CD14-positive monocyte (primary cell): ENCODE data around the gene IGSF22. TPM values are rescaled to one million over a fixed set of nuclear protein-coding genes. Genes with fewer than 3 reads are reported as not detected.

Experiments used
- DNase-seq, 3 donors: peaks; one replicate each; pipeline ENCODE4 v3.0.0-alpha.2; 2011 to 2022
- H2AFZ ChIP-seq: 2 replicates; pipeline ENCODE4 v1.6.0; 2012; ENCODE audit warnings: mild to moderate bottlenecking, low read depth, low read length, inconsistent platforms; ENCODE audit not compliant: insufficient read depth, poor library complexity, severe bottlenecking
- H3K27ac ChIP-seq, 2 donors: 1 replicate in 1 of 2; 2 replicates in 1 of 2; pipeline ENCODE4 v1.5.1; 2012 to 2013; ENCODE audit warnings: low read length in 2 of 2, control low read depth in 1 of 2, inconsistent platforms in 1 of 2, low read depth in 1 of 2, mild to moderate bottlenecking in 1 of 2
- H3K27me3 ChIP-seq, 2 donors: one replicate each; pipeline versions ENCODE4 v1.6.0 to v1.6.1; 2011 to 2013; ENCODE audit warnings: low read length in 2 of 2; ENCODE audit not compliant: control insufficient read depth in 2 of 2, insufficient read depth in 2 of 2
- H3K36me3 ChIP-seq, 2 donors: replicated peaks in 1 of 2; 1 replicate in 1 of 2; 2 replicates in 1 of 2; pipeline versions ENCODE4 v1.5.1 to v1.6.1; 2012 to 2013; ENCODE audit warnings: low read length in 2 of 2, control low read depth in 1 of 2, inconsistent platforms in 1 of 2, mild to moderate bottlenecking in 1 of 2; ENCODE audit not compliant: insufficient read depth in 2 of 2, control insufficient read depth in 1 of 2
- H3K4me1 ChIP-seq, 2 donors: 1 replicate in 1 of 2; 2 replicates in 1 of 2; pipeline versions ENCODE4 v1.5.1 to v1.6.1; 2012 to 2013; ENCODE audit warnings: low read length in 2 of 2, control low read depth in 1 of 2, inconsistent platforms in 1 of 2, mild to moderate bottlenecking in 1 of 2, moderate library complexity in 1 of 2; ENCODE audit not compliant: insufficient read depth in 2 of 2, control insufficient read depth in 1 of 2
- H3K4me2 ChIP-seq: replicated peaks from 2 replicates; pipeline ENCODE3; 2012; ENCODE audit warnings: low read length, moderate library complexity, mild to moderate bottlenecking; ENCODE audit not compliant: poor library complexity, severe bottlenecking; ENCODE audit errors: extremely low read depth
- H3K4me3 ChIP-seq, 3 experiments: fragments of 200-600 bp in 1 of 3; sonication (generic) in 1 of 3; replicated peaks in 1 of 3; 1 replicate in 2 of 3; 2 replicates in 1 of 3; pipeline ENCODE4 v1.5.1; 2011 to 2013; ENCODE audit warnings: low read length in 3 of 3, mild to moderate bottlenecking in 3 of 3, control low read depth in 2 of 3, low read depth in 2 of 3, inconsistent platforms in 1 of 3, moderate library complexity in 1 of 3
- H3K79me2 ChIP-seq: 2 replicates; pipeline ENCODE4 v1.6.0; 2012; ENCODE audit warnings: mild to moderate bottlenecking, control low read depth, inconsistent platforms, low read length, moderate library complexity; ENCODE audit not compliant: insufficient read depth
- H3K9ac ChIP-seq: 2 replicates; pipeline ENCODE4 v1.6.0; 2017; ENCODE audit warnings: low read length, mild to moderate bottlenecking; ENCODE audit not compliant: insufficient read depth, poor library complexity, severe bottlenecking
- H3K9me3 ChIP-seq, 2 donors: replicated peaks in 1 of 2; 1 replicate in 1 of 2; 2 replicates in 1 of 2; pipeline versions ENCODE4 v1.5.1 to v1.6.1; 2012 to 2013; ENCODE audit warnings: low read length in 2 of 2, control low read depth in 1 of 2; ENCODE audit not compliant: control insufficient read depth in 1 of 2, insufficient read depth in 1 of 2
- H4K20me1 ChIP-seq: 2 replicates; pipeline ENCODE4 v1.6.0; 2012; ENCODE audit warnings: mild to moderate bottlenecking, low read length, control low read depth, moderate library complexity; ENCODE audit not compliant: insufficient read depth
- H3K27ac Mint-ChIP-seq, 7 donors: one replicate each; pipeline ENCODE4 v1.8.0; 2020; ENCODE audit warnings: mild to moderate bottlenecking in 7 of 7, mixed read lengths in 7 of 7, moderate library complexity in 6 of 7, inconsistent platforms in 2 of 7
- H3K27me3 Mint-ChIP-seq, 3 donors: one replicate each; pipeline ENCODE4 v1.8.0; 2021 to 2022; ENCODE audit warnings: low read depth in 3 of 3, mild to moderate bottlenecking in 3 of 3, mixed read lengths in 3 of 3, moderate library complexity in 3 of 3, inconsistent platforms in 1 of 3
- H3K36me3 Mint-ChIP-seq, 2 donors: one replicate each; pipeline ENCODE4 v1.8.0; 2020; ENCODE audit warnings: mixed read lengths in 2 of 2, inconsistent platforms in 1 of 2, mild to moderate bottlenecking in 1 of 2
- H3K4me1 Mint-ChIP-seq: one replicate; pipeline ENCODE4 v1.8.0; 2020; ENCODE audit warnings: mild to moderate bottlenecking, mixed read lengths
- H3K4me3 Mint-ChIP-seq, 2 donors: one replicate each; pipeline ENCODE4 v1.8.0; 2020; ENCODE audit warnings: mild to moderate bottlenecking in 2 of 2, mixed read lengths in 2 of 2, moderate library complexity in 1 of 2
- H3K9me3 Mint-ChIP-seq, 7 donors: one replicate each; pipeline ENCODE4 v1.8.0; 2020 to 2022; ENCODE audit warnings: mixed read lengths in 7 of 7, mild to moderate bottlenecking in 6 of 7, moderate library complexity in 6 of 7, inconsistent platforms in 2 of 7
- CTCF ChIP-seq: fragments of 200-600 bp; IDR thresholded peaks from one replicate; pipeline ENCODE4 v1.8.0; 2022; ENCODE audit warnings: antibody characterized with exemption, mild to moderate bottlenecking
- WGBS: methylation state at CpG from one replicate; pipeline ENCODE4 v1.1.5; 2013; ENCODE audit warnings: missing lambda C conversion rate; ENCODE audit not compliant: insufficient coverage; 5-methylcytosine and 5-hydroxymethylcytosine counted together
- intact Hi-C, 2 donors: fragments of 100-400 bp; cut with micrococcal nuclease; formaldehyde crosslinking; loops; one replicate each; pipeline versions ENCODE4 v1.15.0 to v1.15.1; 2023
- polyA plus RNA-seq, 3 donors: library from polyadenylated mRNA; depleted of rRNA in 1 of 3; unstranded in 2 of 3; stranded (reverse) in 1 of 3; fragments of 300-500 nt in 2 of 3; fragments of >200 nt in 1 of 3; fragmentation: Illumina TruSeq in 2 of 3; gene quantifications; 1 replicate in 2 of 3; 2 replicates in 1 of 3; pipeline ENCODE4 v1.2.3, GENCODE V29; 2012 to 2021

The IGSF22 gene
- polyA plus RNA-seq, 3 donors: not detected

DNA sequence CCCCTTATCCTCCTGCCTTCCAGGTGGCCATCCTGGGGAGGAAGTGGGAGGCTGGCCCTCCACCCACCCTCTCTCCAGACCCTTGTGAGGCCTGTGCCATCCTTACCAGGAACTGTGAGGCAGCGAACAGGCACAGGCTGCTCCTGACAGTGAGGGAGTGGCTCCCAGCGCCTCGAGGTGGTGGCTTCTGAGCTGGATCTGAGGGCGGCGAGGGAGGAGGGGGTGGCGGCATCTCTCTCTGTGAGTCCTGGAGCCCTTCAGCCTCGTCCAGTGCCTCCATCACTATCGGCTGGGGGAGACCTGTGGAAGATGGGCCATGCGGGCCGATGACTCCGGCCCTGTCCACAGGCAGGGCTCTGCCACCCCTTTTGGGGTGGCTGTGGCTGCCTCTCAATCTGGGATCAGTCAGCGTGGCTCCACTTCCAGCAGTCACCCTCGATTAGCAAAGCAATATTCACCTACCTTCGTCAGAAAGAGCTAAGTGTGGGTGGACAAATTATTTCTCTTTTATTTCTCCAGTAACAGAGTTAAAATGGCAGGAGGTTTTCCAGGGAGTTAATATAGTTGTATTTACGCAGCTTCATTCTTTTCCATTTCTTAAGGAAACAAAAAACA lies 18.0 kb upstream of the IGSF22 start:
- Mint-ChIP-seq H3K36me3 (no peaks in the 10 kb centered on the region), H3K4me3 (no peak overlapping the region), H3K9me3 (peaks cover 0 to 3% (median 0%) of the 10 kb centered on the region in 7 donors), H3K4me1 (no peaks in the 10 kb centered on the region), H3K27ac (no peak overlapping the region), H3K27me3 (peaks cover 0 to under 1% (median 0%) of the 10 kb centered on the region in 3 donors)
- intact Hi-C loops: no loop called here
- Histone ChIP-seq H3K27ac (no peak overlapping the region), H3K36me3 (no peaks in the 10 kb centered on the region), H2AFZ (no peak overlapping the region), H3K9ac (no peak overlapping the region), H3K4me1 (no peaks in the 10 kb centered on the region), H3K9me3 (no peaks in the 10 kb centered on the region), H3K4me2 (no peak overlapping the region), H3K79me2 (no peaks in the 10 kb centered on the region), H3K4me3 (no peak overlapping the region), H3K27me3 (no peaks in the 10 kb centered on the region), H4K20me1 (no peaks in the 10 kb centered on the region)
- no peak for TF ChIP-seq CTCF
- 95% methylated on average over 10 of the region's 15 CpGs for WGBS
- DNase-seq: no peak

DNA sequence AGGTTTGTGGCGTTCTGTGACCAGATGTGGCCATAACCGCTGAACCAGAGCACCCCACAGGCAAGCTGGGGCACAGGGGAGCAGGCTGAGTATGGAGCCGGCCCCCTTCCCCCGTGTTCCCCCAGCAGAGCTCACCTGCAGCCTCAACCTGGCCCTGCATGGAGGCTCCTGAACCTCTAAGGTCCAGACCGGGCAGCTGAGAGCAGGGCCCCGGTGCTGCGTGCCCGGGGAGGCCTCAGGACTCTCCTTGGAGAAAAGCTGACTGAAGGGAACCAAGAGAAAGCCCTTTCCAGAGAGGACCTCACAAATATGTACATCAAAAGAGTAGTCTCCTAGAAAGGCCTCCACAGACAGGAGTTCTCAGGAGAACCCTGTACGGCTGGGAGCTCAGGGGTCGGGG lies 17.4 kb upstream of the IGSF22 start:
- H3K27me3 Mint-ChIP-seq: peaks cover 0 to 2% (median 0%) of the 10 kb centered on the region in 3 donors
- no peak overlapping the region for H3K9ac ChIP-seq
- DNase-seq: no peak
- intact Hi-C loops: no loop called here
- no peak overlapping the region for H2AFZ ChIP-seq
- no peak overlapping the region for H3K4me3 Mint-ChIP-seq
- H3K4me2 ChIP-seq: no peak overlapping the region
- H4K20me1 ChIP-seq: no peaks in the 10 kb centered on the region
- no peaks in the 10 kb centered on the region for H3K79me2 ChIP-seq
- no peak overlapping the region for H3K27ac Mint-ChIP-seq
- H3K4me1 Mint-ChIP-seq: no peaks in the 10 kb centered on the region
- no peaks in the 10 kb centered on the region for H3K27me3 ChIP-seq
- WGBS: 87% methylated on average over 6 of the region's 10 CpGs
- H3K27ac ChIP-seq: no peak overlapping the region
- H3K36me3 Mint-ChIP-seq: no peaks in the 10 kb centered on the region
- no peak for TF ChIP-seq CTCF
- no peaks in the 10 kb centered on the region for H3K4me1 ChIP-seq
- no peaks in the 10 kb centered on the region for H3K36me3 ChIP-seq
- peaks cover 0 to 3% (median 0%) of the 10 kb centered on the region in 7 donors for H3K9me3 Mint-ChIP-seq
- H3K4me3 ChIP-seq: no peak overlapping the region
- no peaks in the 10 kb centered on the region for H3K9me3 ChIP-seq
